ENCODE results near the gene NR6A1. TPM values are rescaled to one million over a fixed set of nuclear protein-coding genes. Genes with fewer than 3 reads are reported as not detected.

NR6A1 gene
- total and polyA plus RNA-seq, 2 of the 8 experiments (the other 6 are each of a cell fraction or from before 2014, with no cell fraction given), result 93.2 to 237 TPM

GRCh38 chr9:124598048-124598447, 173.1 kb downstream of the NR6A1 start:
- H2BK5ac ChIP-seq (ENCODE audit: low read depth, low read length), result no peak overlapping the region
- H2BK15ac ChIP-seq (ENCODE audit: low read length), result no peak overlapping the region
- H2BK120ac ChIP-seq (replicated peaks; ENCODE audit: low read depth, low read length), result no peak overlapping the region
- no peak overlapping the region for H4K5ac ChIP-seq (ENCODE audit: insufficient read length, low read depth, low read length)
- H3K4ac ChIP-seq (replicated peaks; ENCODE audit: insufficient read length, low read depth, low read length), result no peak overlapping the region
- H4K20me1 ChIP-seq (replicated peaks in 1 of 2; ENCODE audit: control insufficient read depth in 1 of 2, insufficient read depth in 2 of 2, low read length in 2 of 2), result no peaks in the 10 kb centered on the region
- H4K8ac ChIP-seq (ENCODE audit: extremely low read depth, insufficient read depth, low read length), result no peak overlapping the region
- no peaks in the 10 kb centered on the region for H3K9me3 ChIP-seq (ENCODE audit: insufficient read depth in 2 of 2, low read depth in 1 of 2, low read length in 1 of 2)
- no peaks in the 10 kb centered on the region for H3K27me3 ChIP-seq (replicated peaks in 1 of 4; ENCODE audit: control insufficient read depth in 3 of 4, extremely low read depth in 1 of 4, insufficient read depth in 3 of 4, low read length in 3 of 4)
- no peaks in the 10 kb centered on the region; the same call in 1 of the 2 replicates for H3K23me2 ChIP-seq (ENCODE audit: low read depth, low read length)
- H3K23ac ChIP-seq (ENCODE audit: insufficient read length), result no peak overlapping the region
- no peak overlapping the region for H3K18ac ChIP-seq (ENCODE audit: extremely low read depth, low read length)
- peaks cover 2 to 20% (median 11%) of the 10 kb centered on the region in 4 experiments; a peak in 6 of 7 replicates for H3K4me1 ChIP-seq (replicated peaks in 1 of 4; ENCODE audit: control insufficient read depth in 3 of 4, insufficient read depth in 4 of 4, low read length in 3 of 4)
- H3K79me2 ChIP-seq (ENCODE audit: control insufficient read depth in 1 of 2, insufficient read depth in 2 of 2, low read length in 2 of 2), result peaks cover 0 to 67% of the 10 kb centered on the region in 2 experiments; a peak in 3 of 4 replicates
- DNase-seq (ENCODE audit: low read depth in 1 of 2, low spot score in 2 of 2), result no peak
- WGBS, 2 experiments (ENCODE audit: extremely low coverage in 1 of 2, insufficient coverage in 1 of 2, insufficient read length in 1 of 2, insufficient replicate concordance in 2 of 2, low coverage in 1 of 2, low lambda C conversion rate in 2 of 2, missing lambda C conversion rate in 1 of 2), result 90% methylated on average over 4 of the region's 5 CpGs; no CpG with 5 or more reads in 1 of the 2 experiments
- ChIA-PET CTCF (ENCODE audit: partially characterized antibody) (interaction anchor here (2.3 to 7.7 kb wide), 4 partner anchors 12 to 62 kb away, joined by 9 to 88 read pairs (median 26); no protein-coding TSS in a partner anchor), POLR2A (ENCODE audit: partially characterized antibody) (interaction anchor here (1.7 kb wide), 1 partner anchor 19 kb away, joined by 3 read pairs; no protein-coding TSS in a partner anchor)
- no peak overlapping the region for H3K4me3 ChIP-seq (ENCODE audit: extremely low read depth in 1 of 4, insufficient read depth in 2 of 4, low read depth in 3 of 4, low read length in 4 of 4)
- 0 out of 2 replicates have a peak overlapping the region, but pooled peaks have one; percentile 26 for H2AK5ac ChIP-seq (ENCODE audit: low read depth, low read length)
- no peak overlapping the region for H2AFZ ChIP-seq (ENCODE audit: low read length)
- H3K9ac ChIP-seq (replicated peaks in 1 of 4; ENCODE audit: extremely low read depth in 1 of 4, low read depth in 3 of 4, low read length in 3 of 4), result no peak overlapping the region
- H2BK12ac ChIP-seq (ENCODE audit: low read depth, low read length), result peak overlapping the region; percentile 46; the same call in 1 of the 2 replicates
- H4K91ac ChIP-seq (replicated peaks; ENCODE audit: insufficient read length, low read length), result no peak overlapping the region
- H3K4me2 ChIP-seq (ENCODE audit: insufficient read depth in 1 of 2, low read depth in 2 of 2, low read length in 2 of 2), result no peak overlapping the region
- no peaks in the 10 kb centered on the region for H3K36me3 ChIP-seq (ENCODE audit: control insufficient read depth in 2 of 4, insufficient read depth in 4 of 4, low read length in 3 of 4)
- no peaks in the 10 kb centered on the region; the same call in 1 of the 2 replicates for H3K79me1 ChIP-seq (ENCODE audit: low read depth, low read length)
- H3K27ac ChIP-seq (ENCODE audit: low read depth, low read length), result no peak overlapping the region
- H3K14ac ChIP-seq (ENCODE audit: insufficient read length), result no peak overlapping the region
- no peak for FAIRE-seq
- no peak overlapping the region for H2BK20ac ChIP-seq (ENCODE audit: low read length)
- no peak overlapping the region for H3K56ac ChIP-seq (replicated peaks; ENCODE audit: insufficient read length, low read depth, low read length)
- TF ChIP-seq RFX5 (IDR thresholded peaks at IDR 0.05; ENCODE audit: borderline replicate concordance, low read depth, low read length), result no peak
- no peak for TF ChIP-seq CBX8 (IDR thresholded peaks at IDR 0.05; ENCODE audit: borderline replicate concordance, low read depth, low read length)
- TF ChIP-seq SIRT6 (IDR thresholded peaks at IDR 0.05; ENCODE audit: low read length), result no peak
- TF ChIP-seq POLR2A (IDR thresholded peaks at IDR 0.05; ENCODE audit: control extremely low read depth in 1 of 2, low read depth in 2 of 2, low read length in 2 of 2), result no peak
- TF ChIP-seq, protein P1, sequence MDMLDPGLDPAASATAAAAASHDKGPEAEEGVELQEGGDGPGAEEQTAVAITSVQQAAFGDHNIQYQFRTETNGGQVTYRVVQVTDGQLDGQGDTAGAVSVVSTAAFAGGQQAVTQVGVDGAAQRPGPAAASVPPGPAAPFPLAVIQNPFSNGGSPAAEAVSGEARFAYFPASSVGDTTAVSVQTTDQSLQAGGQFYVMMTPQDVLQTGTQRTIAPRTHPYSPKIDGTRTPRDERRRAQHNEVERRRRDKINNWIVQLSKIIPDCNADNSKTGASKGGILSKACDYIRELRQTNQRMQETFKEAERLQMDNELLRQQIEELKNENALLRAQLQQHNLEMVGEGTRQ (IDR thresholded peaks at IDR 0.05; ENCODE audit: low read length), result no peak
- no peak for TF ChIP-seq HDAC2 (IDR thresholded peaks at IDR 0.05; ENCODE audit: borderline replicate concordance in 1 of 2, low read depth in 2 of 2, low read length in 2 of 2)
- TF ChIP-seq EZH2 (IDR thresholded peaks at IDR 0.05; ENCODE audit: low read depth, low read length, severe bottlenecking), result no peak
- no peak for TF ChIP-seq CTBP2 (IDR thresholded peaks at IDR 0.05; ENCODE audit: borderline replicate concordance, insufficient read depth, insufficient read length, low read length)
- TF ChIP-seq FOSL1 (IDR thresholded peaks at IDR 0.05; ENCODE audit: insufficient read depth, low read depth, low read length), result no peak
- no peak for TF ChIP-seq MAFK (IDR thresholded peaks at IDR 0.05; ENCODE audit: low read depth, low read length)
- no peak for TF ChIP-seq EP300 (IDR thresholded peaks at IDR 0.05; ENCODE audit: borderline replicate concordance in 1 of 2, low read depth in 2 of 2, low read length in 2 of 2)
- TF ChIP-seq TAF1 (IDR thresholded peaks at IDR 0.05; ENCODE audit: low read depth, low read length), result no peak

Measured in H1 (cell line).